Gastrocnemius medialis (tissue), 4 donors: ENCODE data around the gene SMIM31.

ENCODE experiments used
- CTCF ChIP-seq, 5 experiments: fragments of 450-650 bp in 3 of 5; fragments of 200-600 bp in 2 of 5; sonication (generic) in 2 of 5; IDR thresholded peaks in 4 of 5; conservative IDR thresholded peaks in 1 of 5; 1 replicate in 4 of 5; 2 replicates in 1 of 5; pipeline ENCODE4 v1.5.1; 2016 to 2019; ENCODE audit warnings: antibody characterized with exemption in 5 of 5, mild to moderate bottlenecking in 3 of 5, moderate library complexity in 3 of 5
- POLR2A ChIP-seq, 2 donors: fragments of 450-650 bp; IDR thresholded peaks; one replicate each; pipeline ENCODE4 v1.6.1; 2017; ENCODE audit warnings: antibody characterized with exemption in 2 of 2, mild to moderate bottlenecking in 2 of 2, moderate library complexity in 2 of 2

DNA sequence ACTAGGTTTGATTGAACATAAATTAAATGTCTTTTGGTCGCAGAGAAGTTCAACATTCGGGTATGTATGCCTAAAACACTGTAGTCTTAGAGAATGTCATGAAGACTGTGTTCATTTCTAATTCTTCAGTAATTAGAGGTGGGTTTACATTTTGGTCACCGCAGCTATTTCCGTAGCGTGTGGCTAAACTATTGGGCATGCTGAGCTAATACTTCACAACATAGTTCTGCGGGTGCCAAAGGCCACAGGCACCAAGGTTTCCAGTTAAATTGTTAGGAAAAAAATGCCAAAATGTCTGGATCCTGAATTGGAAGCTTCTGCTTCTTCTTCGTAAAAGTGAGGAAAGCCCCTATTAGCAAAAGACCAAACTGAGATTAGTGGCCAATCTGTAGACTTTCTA, 25.1 kb downstream of the SMIM31 start:
- TF ChIP-seq CTCF (IDR thresholded peaks at IDR 0.05 in 4 of 5, conservative IDR thresholded peaks at IDR 0.05 in 1 of 5) (no peak), POLR2A (IDR thresholded peaks at IDR 0.05) (no peak)
